OCI-LY3 (cell line): ENCODE data around the gene PDXK.

ENCODE experiments used
- H2AFZ ChIP-seq: fragments of 200-600, 300-600 bp; shearing (Covaris generic); 2 replicates; pipeline ENCODE4 v1.6.0; 2014; ENCODE audit warnings: antibody characterized with exemption, low read depth, low read length
- H3K27ac ChIP-seq: fragments of 200-600, 300-600 bp; sonication (generic); 2 replicates; pipeline ENCODE4 v1.5.1; 2014; ENCODE audit warnings: mild to moderate bottlenecking, low read length, moderate library complexity, mixed read lengths
- H3K27me3 ChIP-seq: fragments of 200-600, 300-600 bp; sonication (generic); 2 replicates; pipeline ENCODE4 v1.6.1; 2014; ENCODE audit warnings: low read depth, low read length, mixed read lengths
- H3K36me3 ChIP-seq: fragments of 200-600, 300-600 bp; sonication (generic); replicated peaks from 2 replicates; pipeline ENCODE3; 2014; ENCODE audit warnings: low read depth, low read length, mixed read lengths
- H3K4me1 ChIP-seq: fragments of 300-600, 200-600 bp; sonication (generic); 2 replicates; pipeline ENCODE4 v1.6.1; 2014; ENCODE audit warnings: low read length, mixed read lengths
- H3K4me2 ChIP-seq: fragments of 200-600, 300-600 bp; sonication (generic); 2 replicates; pipeline ENCODE4 v1.6.1; 2014; ENCODE audit warnings: low read length, mixed read lengths
- H3K4me3 ChIP-seq: fragments of 300-600, 200-600 bp; sonication (generic); 2 replicates; pipeline ENCODE4 v1.5.1; 2014; ENCODE audit warnings: antibody characterized with exemption, mild to moderate bottlenecking, low read length, moderate library complexity
- H3K79me2 ChIP-seq: fragments of 300-600, 200-600 bp; shearing (Covaris generic); 2 replicates; pipeline ENCODE4 v1.6.1; 2014; ENCODE audit warnings: mild to moderate bottlenecking, low read length, mixed read lengths
- H3K9ac ChIP-seq: fragments of 300-600, 200-600 bp; shearing (Covaris generic); 2 replicates; pipeline ENCODE4 v1.6.0; 2014; ENCODE audit warnings: mild to moderate bottlenecking, low read length, moderate library complexity
- H3K9me3 ChIP-seq: fragments of 200-600, 300-600 bp; shearing (Covaris generic); 2 replicates; pipeline ENCODE4 v1.6.1; 2014; ENCODE audit warnings: low read length, mixed read lengths; ENCODE audit not compliant: insufficient read depth
- H4K20me1 ChIP-seq: fragments of 200-600, 300-600 bp; sonication (generic); 2 replicates; pipeline ENCODE4 v1.6.1; 2016; ENCODE audit warnings: low read length, mixed read lengths; ENCODE audit not compliant: insufficient read depth
- CTCF ChIP-seq: fragments of 200-600, 300-600 bp; sonication (generic); IDR thresholded peaks from 2 replicates; pipeline ENCODE4 v1.5.1; 2014; ENCODE audit warnings: antibody characterized with exemption, low read length, low read depth
- EZH2phosphoT487 ChIP-seq: fragments of 200-600 bp; shearing (Covaris generic); IDR thresholded peaks from 2 replicates; pipeline ENCODE4 v1.6.1; 2018; ENCODE audit warnings: antibody characterized with exemption, mixed run types, low read depth

Gene PDXK

GRCh38 chr21:43809853-43810504, 91.0 kb downstream of the PDXK start:
- H3K36me3 ChIP-seq, result peaks cover 14% of the 10 kb centered on the region
- TF ChIP-seq CTCF (no peak), EZH2phosphoT487 (no peak)
- peaks cover 10% of the 10 kb centered on the region; the same call in 1 of the 2 replicates for H3K9me3 ChIP-seq
- no peaks in the 10 kb centered on the region for H4K20me1 ChIP-seq
- H3K4me1 ChIP-seq, result peaks cover 65% of the 10 kb centered on the region
- H3K4me2 ChIP-seq, result peak overlapping the region; percentile 99
- 0 out of 2 replicates have a peak, but pooled peaks cover 2% of the 10 kb centered on the region for H3K27me3 ChIP-seq
- peak overlapping the region; percentile 70 for H3K9ac ChIP-seq
- no peak overlapping the region; the same call in 1 of the 2 replicates for H2AFZ ChIP-seq
- peaks cover 8% of the 10 kb centered on the region for H3K79me2 ChIP-seq
- peak overlapping the region; percentile 77 for H3K4me3 ChIP-seq
- peak overlapping the region; percentile 58 for H3K27ac ChIP-seq

DNA sequence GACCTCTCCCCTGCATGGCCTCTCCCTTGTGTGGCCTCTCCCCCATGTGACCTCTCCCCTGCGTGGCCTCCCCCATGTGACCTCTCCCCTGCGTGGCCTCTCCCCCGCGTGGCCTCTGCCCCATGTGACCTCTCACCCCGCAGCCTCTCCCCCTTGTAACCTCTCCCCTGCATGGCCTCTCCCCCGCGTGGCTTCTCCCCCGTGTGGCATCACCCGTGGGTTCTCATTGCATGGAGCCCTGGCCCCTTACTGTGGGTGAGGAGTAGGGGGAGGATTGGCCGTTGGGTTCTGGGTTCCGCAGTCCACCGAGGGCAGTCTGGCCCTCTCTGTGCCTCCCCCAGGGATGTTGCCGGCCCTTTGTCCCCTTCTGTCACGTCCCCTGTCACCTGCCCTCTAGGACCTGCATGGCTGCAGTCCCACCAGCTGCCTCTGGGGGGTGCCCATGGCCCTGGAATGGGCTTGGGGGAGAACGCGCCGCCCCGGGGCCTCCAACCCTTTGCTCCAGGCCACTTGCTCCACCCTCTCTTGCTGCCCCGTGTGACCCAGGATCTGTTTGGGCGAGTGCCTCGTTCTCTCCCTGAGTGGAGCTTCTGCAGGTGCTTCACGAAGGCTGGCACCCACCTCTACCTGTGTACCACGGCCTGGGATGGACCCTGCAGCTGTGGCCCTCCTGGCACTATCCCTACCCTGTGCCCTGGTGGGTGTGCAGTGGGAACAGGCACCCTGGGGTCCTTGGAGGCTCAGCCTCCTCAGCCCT, 91.8 kb downstream of the PDXK start:
- H3K9me3 ChIP-seq, result peaks cover 10% of the 10 kb centered on the region; the same call in 1 of the 2 replicates
- peaks cover 14% of the 10 kb centered on the region for H3K36me3 ChIP-seq
- H4K20me1 ChIP-seq, result no peaks in the 10 kb centered on the region
- TF ChIP-seq EZH2phosphoT487 (no peak), CTCF (peak; percentile 83)
- H3K4me1 ChIP-seq, result peaks cover 59% of the 10 kb centered on the region
- peak overlapping the region; percentile 70 for H3K9ac ChIP-seq
- H3K27me3 ChIP-seq, result 0 out of 2 replicates have a peak, but pooled peaks cover 2% of the 10 kb centered on the region
- peak overlapping the region; percentile 77 for H3K4me3 ChIP-seq
- peak overlapping the region; percentile 58 for H3K27ac ChIP-seq
- peaks cover 8% of the 10 kb centered on the region for H3K79me2 ChIP-seq
- H3K4me2 ChIP-seq, result peak overlapping the region; percentile 99
- no peak overlapping the region; the same call in 1 of the 2 replicates for H2AFZ ChIP-seq

DNA sequence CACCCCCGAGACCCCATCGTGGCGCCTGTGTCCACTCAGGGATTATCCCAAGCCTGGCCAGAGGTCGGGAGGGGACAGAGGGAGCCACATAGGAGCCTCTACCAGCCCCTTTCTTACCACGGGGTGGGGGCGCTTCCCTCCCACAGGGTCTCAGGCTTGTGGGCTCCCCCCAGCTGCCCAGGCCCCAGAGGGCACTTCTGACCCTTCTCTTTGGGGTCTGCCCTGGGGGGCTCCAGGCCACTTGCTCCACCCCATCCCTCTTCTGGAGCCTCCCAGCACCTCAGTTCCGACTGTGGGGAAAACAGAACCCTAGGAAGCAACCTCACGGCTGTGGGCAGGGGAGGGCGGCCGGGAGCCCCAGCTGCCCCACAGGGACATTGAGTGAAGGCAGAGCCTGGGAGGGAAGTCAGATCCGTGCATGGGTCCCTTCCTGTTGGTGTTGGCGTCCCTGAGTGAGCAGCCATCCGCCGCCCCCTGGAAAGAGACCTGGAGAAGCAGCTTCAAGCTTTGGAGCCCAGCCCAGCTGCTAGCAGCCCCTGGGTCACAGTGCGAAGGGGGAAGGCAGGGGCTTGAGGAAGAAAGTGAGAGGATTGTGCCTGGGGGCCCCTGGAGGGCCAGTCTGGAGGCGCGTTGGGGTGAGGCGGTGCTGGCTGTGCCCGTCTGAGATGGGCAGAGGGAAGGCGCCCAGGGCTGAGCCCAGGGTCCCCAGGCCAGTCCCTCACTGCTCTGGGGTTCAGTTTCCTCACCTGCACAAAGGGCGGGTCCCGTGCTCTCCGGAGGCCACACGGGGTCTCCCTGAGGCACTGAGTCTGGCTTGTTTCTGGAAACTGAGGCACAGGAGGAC, 92.6 kb downstream of the PDXK start:
- Histone ChIP-seq H3K4me3 (peak overlapping the region; percentile 77), H3K79me2 (peaks cover 6% of the 10 kb centered on the region), H3K4me2 (peak overlapping the region; percentile 99), H2AFZ (no peak overlapping the region), H3K36me3 (peaks cover 7% of the 10 kb centered on the region), H4K20me1 (no peaks in the 10 kb centered on the region), H3K27ac (no peak overlapping the region; the same call in 1 of the 2 replicates), H3K4me1 (peaks cover 51% of the 10 kb centered on the region), H3K9ac (peak overlapping the region; percentile 70), H3K9me3 (peaks cover 4% of the 10 kb centered on the region; the same call in 1 of the 2 replicates), H3K27me3 (0 out of 2 replicates have a peak, but pooled peaks cover 2% of the 10 kb centered on the region)
- TF ChIP-seq EZH2phosphoT487 (no peak), CTCF (no peak)
